Measurements from ENCODE around the gene B3GNT7. TPM values are rescaled to one million over a fixed set of nuclear protein-coding genes. Genes with fewer than 3 reads are reported as not detected.
"Not testable (repeated sequence)": the region's sequence is repeated elsewhere in the genome, so short reads cannot be mapped to it uniquely, and the experiment has no call there.

Gene B3GNT7, protein sequence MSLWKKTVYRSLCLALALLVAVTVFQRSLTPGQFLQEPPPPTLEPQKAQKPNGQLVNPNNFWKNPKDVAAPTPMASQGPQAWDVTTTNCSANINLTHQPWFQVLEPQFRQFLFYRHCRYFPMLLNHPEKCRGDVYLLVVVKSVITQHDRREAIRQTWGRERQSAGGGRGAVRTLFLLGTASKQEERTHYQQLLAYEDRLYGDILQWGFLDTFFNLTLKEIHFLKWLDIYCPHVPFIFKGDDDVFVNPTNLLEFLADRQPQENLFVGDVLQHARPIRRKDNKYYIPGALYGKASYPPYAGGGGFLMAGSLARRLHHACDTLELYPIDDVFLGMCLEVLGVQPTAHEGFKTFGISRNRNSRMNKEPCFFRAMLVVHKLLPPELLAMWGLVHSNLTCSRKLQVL
- 4.0 and 4.5 TPM in 2 replicates for total RNA-seq

DNA sequence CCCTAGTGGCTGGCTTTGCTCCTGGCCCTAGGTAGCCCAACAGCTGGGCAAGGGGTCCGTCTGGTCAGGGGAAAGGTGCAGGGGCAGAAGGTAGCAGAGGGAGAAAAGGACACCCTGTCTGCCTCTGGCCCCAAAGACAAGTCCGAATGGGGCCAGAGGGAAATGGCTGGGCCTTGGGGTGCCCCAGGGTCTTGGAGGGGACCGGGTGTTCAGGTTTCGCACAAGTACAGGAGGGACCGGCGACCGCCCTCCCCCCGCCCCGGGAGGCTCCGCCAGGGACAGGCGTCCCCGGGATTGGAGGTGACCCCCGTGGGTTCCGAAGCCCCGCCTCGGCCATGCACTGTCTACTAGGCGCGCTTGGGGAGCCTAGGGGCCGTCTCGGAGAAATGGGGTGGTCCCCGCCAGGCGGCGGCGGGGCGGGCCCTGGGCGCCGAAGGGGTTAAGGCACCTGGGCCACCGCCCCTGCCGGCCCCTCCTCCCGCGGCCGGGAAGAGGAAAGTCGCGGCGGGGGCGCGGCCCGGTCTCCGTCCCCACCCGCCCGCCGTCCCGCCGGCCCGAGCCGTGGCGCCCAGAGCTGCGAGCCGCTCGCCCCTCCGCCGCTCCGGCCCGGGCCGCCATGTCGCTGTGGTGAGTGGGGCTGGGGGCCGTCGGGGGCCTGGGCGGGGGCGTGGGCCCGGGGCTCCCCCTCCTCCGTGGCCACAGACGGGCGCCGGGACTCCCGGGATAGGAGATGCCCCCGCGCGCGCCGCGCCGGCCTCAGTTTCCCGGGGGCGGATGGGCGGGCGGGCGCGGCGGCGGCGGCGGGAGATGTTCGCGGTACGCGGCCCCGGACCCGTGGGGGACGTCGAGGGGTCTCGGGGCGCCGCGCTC, at the start of gene B3GNT7:
Gene B3GNT7 (plus strand): TSS at position 523 of the 870 bp plus-strand sequence. CDS start 94 bp downstream, at position 617.
- DNase-seq (ENCODE audit: low read depth): no peak

DNA sequence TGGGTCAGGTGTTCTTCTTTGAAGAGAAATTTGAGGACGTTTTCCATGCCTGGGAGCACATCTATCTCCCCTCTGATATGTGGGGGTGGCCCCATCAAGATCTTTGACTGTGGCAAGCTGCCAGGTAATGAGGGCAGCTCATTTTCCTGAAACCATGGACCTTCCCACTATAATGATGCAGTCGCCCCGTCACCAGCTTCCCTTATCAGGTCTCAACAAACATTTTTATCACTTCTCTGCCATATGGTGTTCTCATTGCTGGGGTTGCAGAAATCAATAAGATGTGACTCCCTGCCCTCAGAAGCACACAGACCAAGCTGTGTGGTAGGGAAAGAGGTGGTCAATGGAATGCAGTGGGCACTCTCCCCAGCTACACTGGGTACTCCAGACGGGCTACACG, 48.4 kb upstream of the B3GNT7 start:
- DNase-seq (ENCODE audit: low read depth): no peak

DNA sequence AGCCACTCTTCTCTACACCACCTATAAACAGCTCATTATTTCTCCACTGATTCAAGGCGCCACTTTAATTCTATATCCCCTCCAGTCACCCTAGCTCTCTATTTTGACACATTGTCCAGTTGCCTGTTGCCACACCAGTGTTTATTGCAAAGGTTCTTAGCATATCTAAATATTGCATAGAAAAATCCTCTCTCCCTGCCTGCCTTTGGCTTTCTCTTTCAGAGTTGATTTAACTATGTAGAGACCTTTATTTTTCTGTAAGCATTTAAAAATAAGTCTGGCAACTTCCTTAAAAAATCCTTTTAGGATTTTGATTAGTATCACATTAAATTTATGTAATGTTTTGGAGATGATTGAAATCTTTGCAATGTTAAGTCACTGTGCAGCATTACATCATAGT, 47.9 kb upstream of the B3GNT7 start:
- no peak for DNase-seq (ENCODE audit: low read depth)

DNA sequence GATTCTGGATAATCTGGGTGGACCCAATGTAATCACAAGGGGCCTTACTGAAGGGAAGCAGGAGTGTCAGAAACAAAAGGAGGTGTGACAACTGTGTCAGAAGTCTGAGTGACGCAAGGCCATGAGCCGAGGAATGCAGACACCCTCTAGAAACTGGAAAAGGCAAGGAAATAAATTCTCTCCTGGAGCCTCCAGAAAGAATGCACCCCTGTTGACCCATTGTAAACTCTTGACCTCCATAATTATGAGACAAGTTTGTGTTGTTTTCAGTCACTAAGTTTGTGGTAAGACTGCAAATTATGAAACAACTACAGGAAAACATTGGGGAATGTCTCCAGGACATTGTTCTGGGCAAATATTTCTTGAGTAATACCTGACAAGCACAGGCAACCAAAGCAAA, 47.3 kb upstream of the B3GNT7 start:
- peak; percentile 90 for DNase-seq (ENCODE audit: low read depth)

DNA sequence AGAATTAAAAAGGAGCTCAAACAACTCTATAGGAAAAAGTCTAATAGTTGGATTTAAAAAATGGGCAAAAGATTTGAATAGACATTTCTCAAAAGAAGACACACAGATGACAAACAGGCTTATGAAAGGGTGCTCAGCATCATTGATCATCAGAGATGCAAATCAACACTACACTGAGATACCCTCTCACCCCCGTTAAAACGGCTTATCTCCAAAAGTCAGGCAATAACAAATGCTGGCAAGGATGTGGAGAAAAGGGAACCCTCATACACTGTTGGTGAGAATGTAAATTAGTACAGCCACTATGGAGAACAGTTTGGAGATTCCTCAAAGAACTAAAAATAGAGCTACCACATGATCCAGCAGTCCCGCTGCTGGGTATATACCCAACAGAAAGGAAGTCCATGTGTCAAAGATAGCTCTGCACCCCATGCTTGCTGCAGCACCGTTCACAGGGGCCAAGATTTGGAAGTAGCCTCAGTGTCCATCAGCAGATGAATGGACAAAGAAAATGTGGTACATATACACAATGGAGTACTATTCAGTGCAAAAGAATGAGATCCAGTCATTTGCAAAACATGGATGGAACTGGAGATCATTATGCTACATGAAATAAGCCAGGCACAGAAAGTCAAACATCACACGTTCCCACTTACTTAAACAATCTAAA, 46.7 kb upstream of the B3GNT7 start:
- DNase-seq (ENCODE audit: low read depth): no peak

DNA sequence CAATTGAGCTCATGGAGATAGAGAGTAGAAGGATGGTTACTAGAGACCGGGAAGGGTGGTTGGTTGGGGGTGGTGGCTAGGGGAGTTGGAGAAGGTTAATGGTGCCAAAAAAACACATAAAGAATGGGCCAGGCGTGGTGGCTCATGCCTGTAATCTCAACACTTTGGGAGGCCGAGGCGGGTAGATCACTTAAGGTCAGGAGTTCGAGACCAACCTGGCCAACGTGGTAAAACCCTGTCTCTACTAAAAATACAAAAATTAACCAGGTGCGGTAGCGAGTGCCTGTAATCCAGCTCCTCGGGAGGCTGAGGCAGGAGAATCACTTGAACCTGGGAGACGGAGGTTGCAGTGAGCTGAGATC, 46.2 kb upstream of the B3GNT7 start:
- DNase-seq (ENCODE audit: low read depth): not testable (repeated sequence)

DNA sequence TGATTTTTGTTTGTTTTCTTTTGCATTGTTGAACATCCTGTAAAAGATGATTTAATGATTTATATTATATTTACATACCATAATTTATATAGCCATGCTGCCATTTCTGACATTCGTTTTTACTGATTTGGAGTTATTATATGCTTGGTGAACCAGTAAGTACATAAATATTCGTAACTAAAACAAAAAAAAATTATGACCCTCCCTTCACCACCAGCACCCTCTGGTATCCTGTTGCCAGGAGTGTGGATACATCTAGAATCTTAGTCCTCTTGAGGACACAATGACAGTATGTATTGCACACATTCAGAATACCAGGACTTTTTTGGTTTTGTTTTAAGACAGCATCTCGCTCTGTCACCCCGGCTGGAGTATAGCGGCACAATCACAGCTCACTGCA, 43.9 kb upstream of the B3GNT7 start:
- DNase-seq (ENCODE audit: low read depth): no peak

DNA sequence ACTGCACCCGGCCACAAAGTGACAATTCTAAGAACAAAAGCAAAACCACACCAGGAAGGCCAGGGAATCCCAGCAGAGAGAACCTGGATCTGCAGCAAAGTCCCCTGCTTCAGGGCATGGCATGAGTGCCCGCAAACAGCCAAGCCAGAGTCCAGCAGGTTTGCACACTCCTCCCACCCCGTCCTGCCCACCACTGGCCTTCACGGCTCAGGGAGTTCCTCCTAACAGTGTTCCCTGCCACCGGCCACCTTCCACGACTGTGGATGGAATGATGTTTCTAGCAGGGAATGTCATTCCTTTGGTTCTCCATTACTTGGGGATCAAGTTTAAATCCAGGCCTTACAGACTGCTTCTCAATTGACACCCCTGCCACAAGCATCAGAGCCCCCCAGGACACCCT, 42.0 kb upstream of the B3GNT7 start:
- no peak for DNase-seq (ENCODE audit: low read depth)

DNA sequence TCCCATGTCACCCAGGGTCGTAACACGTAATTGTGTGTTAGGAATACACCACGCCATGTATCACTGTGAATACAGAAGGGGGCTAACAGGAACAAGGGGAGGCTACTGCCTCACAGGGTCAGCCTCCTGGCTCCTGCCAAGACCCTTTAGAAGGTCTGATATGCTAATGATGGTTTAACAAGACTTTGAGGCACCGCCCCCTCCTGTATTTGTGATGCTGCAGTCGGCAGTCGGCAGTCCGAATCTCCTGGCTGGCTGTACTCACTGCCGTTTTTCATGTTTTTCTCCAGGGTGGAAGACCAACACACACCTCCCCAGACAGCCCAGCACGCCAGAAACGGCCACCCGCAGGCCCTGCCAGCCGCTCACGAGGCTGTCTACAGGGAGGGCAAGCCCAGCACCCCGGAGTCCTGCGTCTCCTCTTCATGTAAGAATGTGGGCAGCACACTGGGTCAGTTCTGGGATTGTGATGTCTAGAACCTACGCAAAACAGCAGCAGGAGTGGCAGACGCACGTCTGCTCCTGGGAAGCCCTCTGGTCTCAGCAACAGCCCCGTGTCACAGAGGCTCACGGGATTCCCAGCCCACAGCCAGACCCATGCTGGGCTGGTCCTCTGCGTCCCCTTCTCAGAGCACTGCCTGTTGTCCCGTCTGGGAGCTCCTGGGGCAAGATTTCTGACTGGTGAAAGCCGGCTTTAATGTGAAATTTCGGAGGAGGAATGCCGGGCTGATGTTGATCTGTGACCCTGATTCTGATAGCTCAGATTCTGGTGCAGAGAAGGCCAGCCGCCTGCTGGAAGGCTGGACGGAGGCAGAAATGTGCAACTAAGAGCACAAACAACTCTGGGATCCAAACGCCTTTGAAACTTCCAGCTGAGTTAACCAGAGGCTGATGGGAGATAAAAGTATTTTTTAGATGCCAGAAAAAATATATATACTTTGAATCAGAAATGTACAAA, 39.7 kb upstream of the B3GNT7 start:
- DNase-seq (ENCODE audit: low read depth): no peak

DNA sequence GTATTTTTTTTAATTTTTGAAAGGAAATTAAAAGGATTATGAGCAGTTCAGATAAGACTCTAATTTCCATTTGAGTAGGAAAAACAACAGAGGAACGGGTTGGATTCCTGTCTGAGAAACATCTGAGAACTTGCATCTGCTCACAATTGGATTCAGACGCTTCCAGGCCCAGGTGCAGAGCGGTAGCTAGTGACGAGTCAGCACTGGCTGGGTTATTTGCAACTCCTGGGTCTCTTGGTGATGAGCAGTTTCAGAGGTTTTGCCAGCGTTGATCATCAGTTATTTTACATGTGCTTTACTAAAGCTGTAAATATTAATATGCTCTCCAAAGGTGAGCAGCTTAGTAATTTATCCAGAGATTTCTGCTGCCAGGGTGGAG, 39.1 kb upstream of the B3GNT7 start:
- no peak for DNase-seq (ENCODE audit: low read depth)

DNA sequence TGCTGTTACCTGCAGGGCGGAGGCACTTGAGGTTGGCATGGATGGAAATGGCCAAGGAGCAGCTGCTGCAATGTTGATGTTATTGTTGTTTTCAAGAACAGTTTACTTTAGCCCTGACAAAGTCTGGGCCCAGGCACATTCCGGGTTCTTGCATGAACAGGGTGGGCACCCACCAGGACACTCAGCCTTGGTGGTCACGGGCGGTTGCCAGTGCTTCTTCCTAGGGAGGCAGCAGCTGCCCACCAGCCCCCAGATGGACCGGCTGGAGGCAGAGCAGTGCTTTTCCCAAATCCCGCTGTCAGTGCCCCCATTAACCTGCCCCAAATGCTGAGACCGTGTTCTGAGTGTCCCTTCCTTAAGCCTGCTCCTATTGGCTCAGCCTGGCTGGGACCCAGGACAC, 38.5 kb upstream of the B3GNT7 start:
- DNase-seq (ENCODE audit: low read depth): no peak

DNA sequence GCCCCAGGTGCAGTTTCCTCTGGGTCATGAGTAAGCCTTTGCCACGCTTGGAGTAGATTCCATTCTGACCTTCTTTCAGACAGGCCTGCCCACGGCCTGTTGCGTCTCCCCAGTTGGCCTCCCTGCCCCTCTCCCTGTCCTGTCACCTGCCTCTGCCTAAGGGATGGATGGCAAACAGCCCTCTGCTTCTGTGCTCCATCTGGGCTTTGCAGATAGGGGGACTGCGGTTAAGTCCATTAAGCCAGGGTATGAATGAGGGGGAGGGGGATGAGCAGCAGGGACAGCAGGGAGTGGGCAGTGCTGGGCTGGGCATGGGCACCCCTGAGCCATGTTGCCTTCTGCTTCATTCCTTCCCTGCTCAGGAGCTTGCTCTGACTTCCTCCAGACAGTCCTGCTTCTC, 37.6 kb upstream of the B3GNT7 start:
- no peak for DNase-seq (ENCODE audit: low read depth)

DNA sequence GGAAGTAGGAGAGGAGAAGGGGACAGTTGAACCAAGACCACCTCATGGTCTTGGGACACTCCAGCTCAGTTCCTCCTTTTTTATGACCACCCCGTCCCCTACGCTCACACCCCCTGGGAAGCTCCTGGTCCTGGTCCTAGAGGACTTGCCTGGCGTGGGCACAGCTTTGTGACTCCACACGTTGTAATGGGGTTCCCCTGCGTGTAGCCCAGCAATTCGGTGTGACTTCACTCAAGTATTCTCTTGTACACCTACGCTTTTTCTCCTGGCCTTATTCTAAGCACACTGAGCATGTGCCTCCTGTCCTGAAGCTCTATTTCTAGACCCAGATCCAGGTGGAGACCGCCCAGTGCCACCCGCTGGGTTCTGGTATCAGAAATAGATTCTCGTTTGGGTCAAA, 36.1 kb upstream of the B3GNT7 start:
- DNase-seq (ENCODE audit: low read depth): no peak

DNA sequence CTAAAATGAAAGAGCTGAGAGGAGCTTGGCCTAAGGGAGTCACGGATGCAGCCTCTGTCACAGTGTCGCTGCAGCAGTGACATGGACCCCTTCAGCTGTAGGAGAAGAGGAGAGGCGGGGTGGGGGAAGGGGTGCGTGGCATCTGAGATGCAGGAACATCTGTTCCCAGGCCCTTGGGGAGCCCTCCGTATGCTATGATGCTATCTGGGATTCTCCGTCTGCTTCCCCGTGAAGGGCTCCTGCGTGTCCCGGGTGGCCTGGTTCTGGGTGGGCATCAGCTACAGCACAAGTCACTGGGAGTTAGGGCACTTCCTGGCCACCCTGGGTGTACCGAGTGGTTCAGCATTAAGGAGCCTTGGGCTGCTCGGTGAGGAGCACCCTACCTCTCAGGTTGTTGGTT, 35.6 kb upstream of the B3GNT7 start:
- no peak for DNase-seq (ENCODE audit: low read depth)

DNA sequence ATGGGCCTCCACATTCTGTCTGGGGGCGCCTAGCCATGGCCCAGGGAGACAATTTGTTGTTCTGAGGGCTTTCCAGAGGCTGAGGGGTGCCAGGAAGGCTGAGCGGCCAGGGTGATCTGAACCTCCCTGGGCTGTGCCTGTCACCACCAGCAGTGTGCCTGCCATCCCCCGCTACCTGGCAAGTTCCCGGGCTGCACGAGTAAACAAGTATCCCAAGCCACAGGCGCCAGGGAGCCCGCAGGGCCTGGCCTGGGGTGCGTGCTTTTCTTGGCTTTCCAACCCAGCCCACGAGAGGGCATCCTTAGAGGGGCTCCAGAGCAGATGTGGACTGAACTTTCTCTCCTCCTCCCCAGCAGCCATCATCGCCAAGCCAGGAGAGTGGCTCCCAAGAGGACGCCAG, 35.1 kb upstream of the B3GNT7 start:
- no peak for DNase-seq (ENCODE audit: low read depth)

DNA sequence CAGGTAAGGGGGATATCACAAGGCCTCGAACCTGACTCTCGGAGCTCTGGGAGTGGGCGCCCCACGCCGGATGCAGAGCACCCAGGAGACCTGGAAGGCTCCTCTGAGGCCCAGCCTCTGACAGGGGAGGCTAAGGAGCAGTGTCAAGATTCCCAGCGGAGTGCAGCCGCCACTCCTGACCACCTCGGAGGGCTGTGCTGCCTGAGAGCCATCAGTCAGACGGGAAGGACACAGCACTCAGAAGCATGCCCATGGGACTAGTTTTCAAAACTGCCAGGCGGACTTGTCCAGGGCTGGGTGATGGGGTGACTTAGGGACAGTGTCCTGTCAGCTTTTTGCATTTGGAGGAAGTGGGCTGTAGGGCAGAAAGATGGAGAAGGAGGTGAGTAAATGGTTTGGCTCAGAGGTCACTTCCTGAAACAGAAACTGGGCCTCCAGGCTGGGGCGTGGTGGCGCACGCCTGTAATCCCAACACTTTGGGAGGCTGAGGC, 34.6 kb upstream of the B3GNT7 start:
- no peak for DNase-seq (ENCODE audit: low read depth)

DNA sequence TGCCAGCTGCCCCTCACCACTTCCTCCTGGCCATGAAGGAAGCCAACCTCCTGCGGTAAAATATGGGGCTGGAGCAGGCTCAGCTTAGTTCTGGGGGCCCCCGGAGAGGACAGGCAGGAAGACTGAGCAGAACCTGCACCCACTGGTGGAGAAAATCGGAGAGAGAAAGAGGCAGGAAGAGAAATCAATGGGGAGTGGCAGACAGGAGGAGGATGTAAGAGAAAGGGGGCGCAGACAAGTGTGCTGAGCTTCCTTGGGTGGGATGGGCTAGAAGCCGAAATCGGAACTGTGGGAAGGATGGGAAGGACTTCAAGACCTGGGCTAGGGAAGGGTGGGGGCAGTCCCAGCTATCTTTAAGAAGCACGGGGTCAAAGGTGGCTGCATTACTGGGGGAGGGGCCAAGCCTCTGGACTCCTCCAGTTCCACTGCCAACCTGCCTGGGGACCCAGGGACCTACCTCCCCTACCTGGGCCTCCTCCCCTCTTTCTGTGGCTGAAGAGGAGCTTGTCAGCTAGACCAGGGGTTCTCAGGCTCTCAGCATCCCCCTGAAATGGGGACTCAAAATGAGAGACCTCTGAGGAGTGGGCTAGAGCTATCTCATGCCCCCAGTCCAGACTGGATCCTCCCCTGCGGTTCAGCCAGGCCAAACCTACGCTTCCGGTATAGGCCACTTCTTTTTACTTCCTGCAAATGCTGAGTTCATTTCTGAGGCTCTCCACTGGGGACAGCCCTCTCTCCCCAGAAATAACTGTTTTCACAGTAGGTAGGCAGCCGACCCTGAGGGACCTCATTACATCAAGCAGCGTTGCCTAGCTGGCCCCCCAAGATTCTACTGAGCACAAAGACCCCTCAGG, 33.6 kb upstream of the B3GNT7 start:
- no peak for DNase-seq (ENCODE audit: low read depth)

DNA sequence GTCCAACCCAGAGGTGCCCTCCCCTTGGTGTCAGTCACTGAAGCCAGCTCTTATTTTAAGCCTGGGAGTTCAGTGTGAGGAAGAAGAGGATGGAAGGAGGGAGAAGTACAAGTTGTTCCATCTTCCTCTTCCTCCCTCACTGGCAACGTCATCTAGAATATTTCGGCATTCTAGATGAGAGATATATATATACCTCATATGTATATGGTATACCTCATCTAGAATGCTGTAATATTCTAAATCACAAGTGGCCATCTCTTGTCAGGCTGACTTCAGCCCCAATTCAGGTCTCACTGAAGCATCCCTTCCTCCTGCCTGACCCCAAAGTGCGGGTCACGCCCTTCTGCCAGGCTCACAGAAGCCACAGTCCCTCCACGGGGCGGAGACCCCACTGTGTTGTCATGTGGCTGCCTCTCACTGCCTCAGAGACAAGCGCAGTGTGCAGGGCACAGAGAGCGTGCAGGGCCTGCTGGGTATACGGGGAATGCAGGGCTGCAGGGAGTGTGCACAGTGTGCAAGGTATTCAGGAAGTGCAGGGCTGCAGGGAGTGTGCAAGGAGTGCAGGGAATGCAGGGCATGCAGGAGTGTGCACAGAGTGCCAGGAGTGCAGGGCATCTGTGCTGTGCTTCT, 32.8 kb upstream of the B3GNT7 start:
- DNase-seq (ENCODE audit: low read depth): no peak

DNA sequence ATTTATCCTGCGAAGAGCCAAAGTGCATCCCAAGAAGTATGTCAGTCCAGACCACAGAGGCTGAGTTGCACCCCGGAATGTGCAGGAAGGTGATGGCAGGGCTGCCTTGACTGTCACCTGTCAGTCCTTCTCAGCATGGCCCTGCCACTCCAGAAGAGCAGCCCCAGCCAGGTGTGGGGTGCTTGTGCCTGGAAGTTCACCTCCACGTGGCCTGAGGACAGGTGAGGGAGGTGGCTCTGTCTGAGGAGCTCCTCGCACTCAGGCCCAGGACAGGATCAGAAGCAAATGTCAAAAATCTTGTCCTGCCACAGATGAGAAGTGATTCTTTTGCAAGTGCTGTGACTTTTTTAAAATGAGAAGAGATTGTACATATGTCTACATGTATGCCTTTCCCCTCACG, 31.4 kb upstream of the B3GNT7 start:
- no peak for DNase-seq (ENCODE audit: low read depth)
